ENCODE results near the gene FLT3LG. TPM values are rescaled to one million over a fixed set of nuclear protein-coding genes. Genes with fewer than 3 reads are reported as not detected.

FLT3LG gene
- total RNA-seq (0.28 and 2.0 TPM in 2 replicates), polyA plus RNA-seq (0.86 and 2.6 TPM in 2 replicates)

- Histone ChIP-seq H3K4me1 (ENCODE audit: low read depth) (no peaks in the 10 kb centered on the region), H3K4me3 (peak within 1 kb of the TSS; percentile 21), H3K27me3 (no peaks in the 10 kb centered on the region), H3K36me3 (no peaks in the 10 kb centered on the region), H3K27ac (no peak within 1 kb of the TSS), H3K9me3 (ENCODE audit: low read depth) (no peaks in the 10 kb centered on the region)
- peak; percentile 98 for TF ChIP-seq CTCF (IDR thresholded peaks at IDR 0.05; ENCODE audit: low read depth, low read length)
- peak; percentile 60 to 78 for DNase-seq (ENCODE audit: low read depth in 1 of 2, low spot score in 1 of 2)
Observed at GRCh38 chr19:49473868-49474541, at the start of gene FLT3LG. FLT3LG (plus strand) TSS chr19:49474215; CDS start chr19:49474640, 425 bp downstream.

GRCh38 chr19:49425178-49425577 lies 48.8 kb upstream of the FLT3LG start, which contains the start of gene GFY:
GFY (plus strand) TSS chr19:49425388; CDS start chr19:49426431, 1,043 bp downstream.
- Histone ChIP-seq H3K9me3 (ENCODE audit: low read depth) (no peaks in the 10 kb centered on the region), H3K36me3 (no peaks in the 10 kb centered on the region), H3K27me3 (peaks cover 78% of the 10 kb centered on the region), H3K4me3 (no peak within 1 kb of the TSS), H3K4me1 (ENCODE audit: low read depth) (peaks cover 20% of the 10 kb centered on the region), H3K27ac (no peak within 1 kb of the TSS)
- no peak for TF ChIP-seq CTCF (IDR thresholded peaks at IDR 0.05; ENCODE audit: low read depth, low read length)
- no peak for DNase-seq (ENCODE audit: low read depth in 1 of 2, low spot score in 1 of 2)

GRCh38 chr19:49425922-49426592 lies 48.0 kb upstream of the FLT3LG start:
- Histone ChIP-seq H3K9me3 (ENCODE audit: low read depth) (no peaks in the 10 kb centered on the region), H3K27ac (no peak overlapping the region), H3K4me3 (no peak overlapping the region), H3K27me3 (peaks cover 78% of the 10 kb centered on the region), H3K4me1 (ENCODE audit: low read depth) (peaks cover 20% of the 10 kb centered on the region), H3K36me3 (no peaks in the 10 kb centered on the region)
- no peak for TF ChIP-seq CTCF (IDR thresholded peaks at IDR 0.05; ENCODE audit: low read depth, low read length)
- DNase-seq (ENCODE audit: low read depth in 1 of 2, low spot score in 1 of 2): peak in 1 of 2 donors; percentile 60

- Histone ChIP-seq H3K9me3 (ENCODE audit: low read depth) (no peaks in the 10 kb centered on the region), H3K36me3 (no peaks in the 10 kb centered on the region), H3K27me3 (peaks cover 72% of the 10 kb centered on the region), H3K27ac (no peak overlapping the region), H3K4me1 (ENCODE audit: low read depth) (peaks cover 14% of the 10 kb centered on the region), H3K4me3 (no peak overlapping the region)
- DNase-seq (ENCODE audit: low read depth in 1 of 2, low spot score in 1 of 2): no peak
- TF ChIP-seq CTCF (IDR thresholded peaks at IDR 0.05; ENCODE audit: low read depth, low read length): no peak
Observed at GRCh38 chr19:49427339-49427738, 46.7 kb upstream of the FLT3LG start.

GRCh38 chr19:49427855-49428546 lies 46.0 kb upstream of the FLT3LG start:
- Histone ChIP-seq H3K27ac (no peak overlapping the region), H3K4me1 (ENCODE audit: low read depth) (peaks cover 14% of the 10 kb centered on the region), H3K36me3 (no peaks in the 10 kb centered on the region), H3K4me3 (peak overlapping the region; percentile 13), H3K9me3 (ENCODE audit: low read depth) (no peaks in the 10 kb centered on the region), H3K27me3 (peaks cover 72% of the 10 kb centered on the region)
- TF ChIP-seq CTCF (IDR thresholded peaks at IDR 0.05; ENCODE audit: low read depth, low read length): no peak
- DNase-seq (ENCODE audit: low read depth in 1 of 2, low spot score in 1 of 2): no peak

Measured in cardiac muscle cell (in vitro differentiated cells and primary cell).